ENCODE data around the gene MCF2L2. TPM values are rescaled to one million over a fixed set of nuclear protein-coding genes. Genes with fewer than 3 reads are reported as not detected.

MCF2L2 gene
- polyA plus RNA-seq, 2 of the 4 experiments (the other 2 are of a cell fraction): 0.03 to 0.05 TPM

DNA sequence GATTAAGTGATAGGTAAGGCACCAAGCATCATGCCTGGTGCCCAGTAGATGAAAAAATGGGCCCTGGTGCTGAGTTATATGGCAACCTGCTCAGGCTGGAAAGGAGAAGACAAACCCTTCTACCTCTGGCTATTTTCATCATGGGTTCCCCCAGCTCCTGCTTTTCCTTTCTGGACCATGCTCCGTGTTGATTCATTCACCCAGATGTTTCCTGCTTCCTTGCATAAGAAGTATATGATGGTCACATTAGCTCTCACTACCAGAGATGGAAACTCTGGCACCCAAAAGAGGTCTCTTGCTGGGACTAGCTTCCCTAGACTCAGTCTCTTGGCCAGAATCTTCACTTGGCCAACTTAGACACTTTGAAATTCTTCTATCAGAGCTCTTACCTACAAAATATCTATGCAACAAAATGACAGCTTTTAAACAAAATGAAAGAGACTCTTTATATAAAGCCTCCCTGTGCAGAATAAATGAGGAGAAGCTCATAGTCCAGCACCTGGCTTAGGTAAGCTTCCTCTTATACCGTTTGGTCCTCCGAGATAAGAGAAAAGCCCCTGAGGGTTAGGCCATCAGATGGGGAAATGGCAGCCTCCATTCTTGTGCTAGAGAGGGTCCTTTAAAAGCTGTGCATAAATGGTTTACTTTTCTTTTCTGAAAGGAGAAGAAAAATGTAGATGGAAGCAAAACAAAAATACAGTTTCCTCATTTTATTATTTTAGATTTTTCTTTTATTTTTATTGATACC, 46.8 kb upstream of the MCF2L2 start:
- POLR2A ChIA-PET: no interaction called here
- H3K4me1 ChIP-seq: no peaks in the 10 kb centered on the region
- ATAC-seq: no peak
- no peaks in the 10 kb centered on the region for H3K9me3 ChIP-seq
- TF ChIP-seq NFE2L2 (conservative IDR thresholded peaks at IDR 0.05; ENCODE audit: low read length): no peak
- no peak for TF ChIP-seq FOSB (CRISPR knock-in tag; IDR thresholded peaks at IDR 0.05)
- TF ChIP-seq ZFP36 (IDR thresholded peaks at IDR 0.05; ENCODE audit: borderline replicate concordance, partially characterized antibody): no peak
- no peak for TF ChIP-seq CHD4 (IDR thresholded peaks at IDR 0.05; ENCODE audit: borderline replicate concordance)
- TF ChIP-seq, protein P1, sequence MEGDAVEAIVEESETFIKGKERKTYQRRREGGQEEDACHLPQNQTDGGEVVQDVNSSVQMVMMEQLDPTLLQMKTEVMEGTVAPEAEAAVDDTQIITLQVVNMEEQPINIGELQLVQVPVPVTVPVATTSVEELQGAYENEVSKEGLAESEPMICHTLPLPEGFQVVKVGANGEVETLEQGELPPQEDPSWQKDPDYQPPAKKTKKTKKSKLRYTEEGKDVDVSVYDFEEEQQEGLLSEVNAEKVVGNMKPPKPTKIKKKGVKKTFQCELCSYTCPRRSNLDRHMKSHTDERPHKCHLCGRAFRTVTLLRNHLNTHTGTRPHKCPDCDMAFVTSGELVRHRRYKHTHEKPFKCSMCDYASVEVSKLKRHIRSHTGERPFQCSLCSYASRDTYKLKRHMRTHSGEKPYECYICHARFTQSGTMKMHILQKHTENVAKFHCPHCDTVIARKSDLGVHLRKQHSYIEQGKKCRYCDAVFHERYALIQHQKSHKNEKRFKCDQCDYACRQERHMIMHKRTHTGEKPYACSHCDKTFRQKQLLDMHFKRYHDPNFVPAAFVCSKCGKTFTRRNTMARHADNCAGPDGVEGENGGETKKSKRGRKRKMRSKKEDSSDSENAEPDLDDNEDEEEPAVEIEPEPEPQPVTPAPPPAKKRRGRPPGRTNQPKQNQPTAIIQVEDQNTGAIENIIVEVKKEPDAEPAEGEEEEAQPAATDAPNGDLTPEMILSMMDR (IDR thresholded peaks at IDR 0.05): no peak
- no peak for TF ChIP-seq ZNF302 (CRISPR knock-in tag; IDR thresholded peaks at IDR 0.05)
- no peak for TF ChIP-seq RARB (CRISPR knock-in tag; IDR thresholded peaks at IDR 0.05)
- TF ChIP-seq HEYL (CRISPR knock-in tag; IDR thresholded peaks at IDR 0.05): no peak
- TF ChIP-seq RCOR1 (IDR thresholded peaks at IDR 0.05; ENCODE audit: low read depth, low read length): no peak
- no peak for TF ChIP-seq EHMT2 (IDR thresholded peaks at IDR 0.05; ENCODE audit: low read depth)
- no peak for FAIRE-seq
- no peak overlapping the region for H3K27ac ChIP-seq
- no peak for DNase-seq (ENCODE audit: low read depth in 1 of 2, low spot score in 1 of 2)
- WGBS (ENCODE audit: missing lambda C conversion rate): 47% methylated on average over 3 of the region's 3 CpGs
- H3K4me2 ChIP-seq: no peak overlapping the region
- CTCF ChIA-PET: interaction anchor here (1.7 kb wide), 1 partner anchor 352 kb away, joined by 3 read pairs; no protein-coding TSS in a partner anchor
- no peak overlapping the region for H3K4me3 ChIP-seq

- POLR2A ChIA-PET: no interaction called here
- Histone ChIP-seq H3K9me3 (no peaks in the 10 kb centered on the region), H3K4me1 (0 out of 3 replicates have a peak, but pooled peaks cover 2% of the 10 kb centered on the region), H3K27ac (no peak overlapping the region), H3K4me3 (no peak overlapping the region), H3K4me2 (no peak overlapping the region)
- no peak for TF ChIP-seq TFCP2L1 (CRISPR knock-in tag; IDR thresholded peaks at IDR 0.05)
- ATAC-seq (no peak), DNase-seq (ENCODE audit: low read depth in 1 of 2, low spot score in 1 of 2) (no peak), FAIRE-seq (no peak)
- WGBS (ENCODE audit: missing lambda C conversion rate): 89% methylated on average over 2 of the region's 2 CpGs
- CTCF ChIA-PET: interaction anchor here (0.7 to 1.7 kb wide), 2 partner anchors 29 to 350 kb away, joined by 3 read pairs; no protein-coding TSS in a partner anchor
Measured at GRCh38 chr3:183473969-183474368, 45.5 kb upstream of the MCF2L2 start.

DNA sequence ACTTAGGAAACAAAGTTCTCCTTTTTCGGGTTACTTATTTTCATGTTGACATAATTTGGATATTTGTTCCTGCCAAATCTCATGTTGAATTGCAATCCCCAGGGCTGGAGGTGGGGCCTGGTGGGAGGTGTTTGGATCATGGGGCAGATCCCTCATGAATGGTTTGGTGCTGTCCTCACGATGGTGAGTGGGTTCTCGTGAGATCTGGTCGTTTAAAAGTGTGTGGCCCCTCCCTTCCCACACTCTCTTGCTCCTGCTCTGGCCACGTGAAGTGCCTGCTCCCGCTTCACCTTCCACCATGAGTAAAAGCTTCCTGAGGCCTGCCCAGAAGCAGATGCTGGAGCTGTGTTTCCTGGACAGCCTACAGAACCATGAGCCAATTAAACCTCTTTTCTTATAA, 43.7 kb upstream of the MCF2L2 start:
- FAIRE-seq: no peak

DNA sequence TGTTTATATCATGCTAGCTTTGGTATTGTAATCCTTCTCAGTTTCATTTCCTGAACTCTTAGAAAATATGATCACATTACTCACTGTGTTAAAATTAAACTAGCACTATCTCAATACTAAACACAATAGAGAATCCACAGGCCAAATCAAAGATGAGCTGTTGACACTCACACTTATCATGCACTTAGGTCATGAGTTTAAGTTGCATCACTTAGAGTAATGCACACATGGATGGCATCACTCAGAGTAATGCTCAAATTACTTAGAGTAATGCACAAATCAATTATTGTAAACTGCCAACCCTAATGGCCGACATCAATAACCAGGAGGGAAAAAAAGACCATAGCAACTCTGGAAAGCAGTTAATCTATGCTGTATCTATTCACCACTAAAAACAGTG, 40.0 kb upstream of the MCF2L2 start:
- ATAC-seq (no peak), DNase-seq (ENCODE audit: low read depth in 1 of 2, low spot score in 1 of 2) (no peak), FAIRE-seq (no peak)
- Histone ChIP-seq H3K9me3 (no peaks in the 10 kb centered on the region), H3K27ac (no peak overlapping the region), H3K4me1 (0 out of 3 replicates have a peak, but pooled peaks cover 3% of the 10 kb centered on the region), H3K4me3 (no peak overlapping the region), H3K4me2 (no peak overlapping the region)
- POLR2A ChIA-PET: no interaction called here
- WGBS (ENCODE audit: missing lambda C conversion rate): 62% methylated on average over 1 of the region's 1 CpG
- CTCF ChIA-PET: interaction anchor here (0.5 to 3.3 kb wide), 11 partner anchors 8 to 416 kb away, joined by 3 to 19 read pairs (median 5); partner anchors contain the start of gene PARL
- TF ChIP-seq JUNB (IDR thresholded peaks at IDR 0.05) (no peak), NFE2L2 (conservative IDR thresholded peaks at IDR 0.05; ENCODE audit: low read length) (no peak)

More for the DNA sequence above, 43.7 kb upstream of the MCF2L2 start:
- 0 out of 3 replicates have a peak, but pooled peaks cover 3% of the 10 kb centered on the region for H3K4me1 ChIP-seq
- no peaks in the 10 kb centered on the region for H3K9me3 ChIP-seq
- ATAC-seq (no peak), DNase-seq (ENCODE audit: low read depth in 1 of 2, low spot score in 1 of 2) (no peak)
- 79% methylated on average over 6 of the region's 6 CpGs for whole genome bisulfite sequencing (ENCODE audit: missing lambda C conversion rate)
- no peak overlapping the region for H3K4me3 ChIP-seq
- H3K4me2 ChIP-seq: no peak overlapping the region
- no peak overlapping the region for H3K27ac ChIP-seq
- no peak for TF ChIP-seq CHD2 (IDR thresholded peaks at IDR 0.05; ENCODE audit: low read length, partially characterized antibody)
- no peak for TF ChIP-seq SREBF2 (IDR thresholded peaks at IDR 0.05)
- no peak for TF ChIP-seq NPAS2 (CRISPR knock-in tag; IDR thresholded peaks at IDR 0.05; ENCODE audit: borderline replicate concordance)
- TF ChIP-seq ZFP36 (IDR thresholded peaks at IDR 0.05; ENCODE audit: borderline replicate concordance, partially characterized antibody): no peak
- TF ChIP-seq HOXB5 (CRISPR knock-in tag; IDR thresholded peaks at IDR 0.05): no peak
- no peak for TF ChIP-seq FOSL2 (IDR thresholded peaks at IDR 0.05)
- no peak for TF ChIP-seq FOSL2 (CRISPR knock-in tag; IDR thresholded peaks at IDR 0.05)
- no peak for TF ChIP-seq CBX8 (IDR thresholded peaks at IDR 0.05)
- no peak for TF ChIP-seq BHLHE40 (IDR thresholded peaks at IDR 0.05; ENCODE audit: low read depth, low read length)
- no peak for TF ChIP-seq FOXS1 (CRISPR knock-in tag; IDR thresholded peaks at IDR 0.05)
- TF ChIP-seq ESRRA (IDR thresholded peaks at IDR 0.05; ENCODE audit: borderline replicate concordance, low read length): no peak
- POLR2A ChIA-PET: no interaction called here
- CTCF ChIA-PET: interaction anchor here (0.6 to 0.8 kb wide), 2 partner anchors 30 to 295 kb away, joined by 3 to 5 read pairs; no protein-coding TSS in a partner anchor
